B cell (primary cell): ENCODE data around the gene SLIT3. TPM values are rescaled to one million over a fixed set of nuclear protein-coding genes. Genes with fewer than 3 reads are reported as not detected.

Experiments
- ATAC-seq: fragments of 200-7000 bp; cut with Tn5 transposase; one replicate; pipeline ENCODE4 v1.10.0; 2021; ENCODE audit warnings: low read depth, mild to moderate bottlenecking, moderate number of reproducible peaks, moderate library complexity
- CTCF ChIA-PET: fragments of 350-600 bp; sonication (Branson Sonifier 250); formaldehyde crosslinking; loops from one replicate; lab custom pipeline; 2021; ENCODE audit warnings: antibody characterized with exemption, inconsistent platforms; lab: Charles Lee
- POLR2A ChIA-PET: fragments of 350-600 bp; sonication (Branson Sonifier 250); formaldehyde crosslinking; loops from one replicate; lab custom pipeline; 2021; ENCODE audit warnings: antibody characterized with exemption; lab: Charles Lee
- DNase-seq: peaks from one replicate; pipeline ENCODE4 v3.0.0; 2013
- H2AFZ ChIP-seq: 2 replicates; pipeline ENCODE4 v1.6.1; 2012; ENCODE audit warnings: mild to moderate bottlenecking, low read depth, low read length; ENCODE audit not compliant: insufficient read depth, poor library complexity, severe bottlenecking
- H3K27ac ChIP-seq, 2 donors: 1 replicate in 1 of 2; 2 replicates in 1 of 2; pipeline ENCODE4 v1.5.1; 2012 to 2013; ENCODE audit warnings: low read length in 2 of 2, mild to moderate bottlenecking in 2 of 2, moderate library complexity in 1 of 2
- H3K27me3 ChIP-seq, 4 experiments: fragments of 200-600 bp in 1 of 4; sonication (generic) in 1 of 4; replicated peaks in 1 of 4; 1 replicate in 2 of 4; 2 replicates in 2 of 4; pipeline versions ENCODE4 v1.6.1 to v1.7.0; 2013 to 2016; ENCODE audit warnings: low read length in 3 of 4, mild to moderate bottlenecking in 2 of 4, mixed read lengths in 1 of 4, moderate library complexity in 1 of 4; ENCODE audit not compliant: insufficient read depth in 4 of 4, control insufficient read depth in 3 of 4; ENCODE audit errors: control extremely low read depth in 1 of 4
- H3K36me3 ChIP-seq, 2 experiments: replicated peaks in 1 of 2; 1 replicate in 1 of 2; 2 replicates in 1 of 2; pipeline versions ENCODE4 v1.6.1 to v1.7.1; 2013; ENCODE audit warnings: low read length in 1 of 2; ENCODE audit not compliant: insufficient read depth in 2 of 2, control insufficient read depth in 1 of 2; ENCODE audit errors: control extremely low read depth in 1 of 2, extremely low read depth in 1 of 2
- H3K4me1 ChIP-seq, 2 donors: fragments of 200-600 bp in 1 of 2; sonication (generic) in 1 of 2; 1 replicate in 1 of 2; 2 replicates in 1 of 2; pipeline versions ENCODE4 v1.5.1 to v1.6.1; 2013 to 2017; ENCODE audit warnings: low read length in 2 of 2; ENCODE audit not compliant: control insufficient read depth in 2 of 2, insufficient read depth in 2 of 2
- H3K4me2 ChIP-seq: replicated peaks from 2 replicates; pipeline ENCODE3; 2012; ENCODE audit warnings: mild to moderate bottlenecking, low read depth, low read length; ENCODE audit not compliant: poor library complexity, severe bottlenecking
- H3K4me3 ChIP-seq, 5 experiments: fragments of 200-600 bp in 1 of 5; sonication (generic) in 1 of 5; 1 replicate in 3 of 5; 2 replicates in 2 of 5; pipeline versions ENCODE4 v1.5.1 to v1.7.0; 2011 to 2016; ENCODE audit warnings: low read length in 4 of 5, mild to moderate bottlenecking in 4 of 5, low read depth in 2 of 5, control low read depth in 1 of 5, moderate library complexity in 1 of 5; ENCODE audit not compliant: insufficient read depth in 1 of 5; ENCODE audit errors: control extremely low read depth in 1 of 5, extremely low read depth in 1 of 5
- H3K79me2 ChIP-seq: fragments of 200-600 bp; sonication (generic); one replicate; pipeline ENCODE4 v1.6.0; 2016; ENCODE audit warnings: low read length; ENCODE audit not compliant: control insufficient read depth, insufficient read depth
- H3K9ac ChIP-seq: fragments of 200-600 bp; sonication (generic); 2 replicates; pipeline ENCODE4 v1.6.1; 2017; ENCODE audit warnings: mild to moderate bottlenecking, low read length, moderate library complexity
- H3K9me3 ChIP-seq, 3 donors: one replicate each; pipeline versions ENCODE4 v1.6.1 to v1.7.1; 2013; ENCODE audit warnings: low read length in 2 of 3; ENCODE audit not compliant: control insufficient read depth in 2 of 3, insufficient read depth in 1 of 3; ENCODE audit errors: control extremely low read depth in 1 of 3
- H4K20me1 ChIP-seq: 2 replicates; pipeline ENCODE4 v1.6.0; 2012; ENCODE audit warnings: mild to moderate bottlenecking, low read length; ENCODE audit not compliant: insufficient read depth, control insufficient read depth, poor library complexity, severe bottlenecking
- H3K27ac Mint-ChIP-seq: one replicate; pipeline ENCODE4 v1.8.0; 2021; ENCODE audit warnings: mixed read lengths
- H3K27me3 Mint-ChIP-seq: one replicate; pipeline ENCODE4 v1.8.0; 2021; ENCODE audit warnings: mixed read lengths
- H3K4me1 Mint-ChIP-seq: one replicate; pipeline ENCODE4 v1.8.0; 2021; ENCODE audit warnings: mixed read lengths
- H3K4me3 Mint-ChIP-seq: one replicate; pipeline ENCODE4 v1.8.0; 2021; ENCODE audit warnings: mixed read lengths
- H3K9me3 Mint-ChIP-seq: one replicate; pipeline ENCODE4 v1.8.0; 2022; ENCODE audit warnings: mixed read lengths; ENCODE audit not compliant: insufficient read depth
- EZH2 ChIP-seq: IDR thresholded peaks from 2 replicates; pipeline ENCODE4 v1.6.1; 2012; ENCODE audit warnings: borderline replicate concordance, low read depth, mild to moderate bottlenecking, moderate library complexity, low read length; ENCODE audit not compliant: insufficient read depth, poor library complexity, severe bottlenecking
- WGBS: methylation state at CpG from one replicate; pipeline ENCODE4 v1.1.5; 2013; ENCODE audit warnings: missing lambda C conversion rate; ENCODE audit not compliant: insufficient coverage; 5-methylcytosine and 5-hydroxymethylcytosine counted together
- intact Hi-C: fragments of 100-400 bp; cut with micrococcal nuclease; formaldehyde crosslinking; loops from one replicate; pipeline ENCODE4 v1.10.0; 2022
- polyA plus RNA-seq: library from polyadenylated mRNA; depleted of rRNA; stranded (reverse); fragments of >200 nt; gene quantifications from 2 replicates; pipeline ENCODE4 v1.2.3, GENCODE V29; 2012
- total RNA-seq, 2 donors: library from RNA; stranded (reverse); fragments of 120-200 nt in 1 of 2; gene quantifications; 1 replicate in 1 of 2; 2 replicates in 1 of 2; pipeline versions ENCODE4 v1.2.3 to v1.2.4, GENCODE V29; 2013 to 2022
- TF ChIP-seq, protein P1 (sequence below): fragments of 200-600 bp; IDR thresholded peaks from one replicate; pipeline ENCODE4 v1.8.0; 2022; ENCODE audit warnings: antibody characterized with exemption, mild to moderate bottlenecking

The SLIT3 gene
- total and polyA plus RNA-seq, 2 donors (not counting 1 experiment from before 2014, with no cell fraction given): not detected

GRCh38 chr5:168723037-168723436 lies 577.9 kb downstream of the SLIT3 start:
- CTCF ChIA-PET: no interaction called here
- Histone ChIP-seq H4K20me1 (no peaks in the 10 kb centered on the region), H3K4me2 (no peak overlapping the region), H3K79me2 (no peaks in the 10 kb centered on the region), H3K27ac (no peak overlapping the region), H2AFZ (no peak overlapping the region), H3K36me3 (no peaks in the 10 kb centered on the region), H3K27me3 (peaks cover 0 to 6% (median 0%) of the 10 kb centered on the region in 4 experiments), H3K9ac (no peak overlapping the region), H3K4me3 (no peak overlapping the region), H3K9me3 (peaks cover 0 to 10% (median 6%) of the 10 kb centered on the region in 3 donors), H3K4me1 (no peaks in the 10 kb centered on the region)
- Mint-ChIP-seq H3K4me1 (no peaks in the 10 kb centered on the region), H3K27ac (no peak overlapping the region), H3K4me3 (no peak overlapping the region), H3K27me3 (peaks cover 31% of the 10 kb centered on the region), H3K9me3 (no peaks in the 10 kb centered on the region)
- 88% methylated on average over 3 of the region's 3 CpGs for whole genome bisulfite sequencing
- POLR2A ChIA-PET: no interaction called here
- DNase-seq: no peak
- intact Hi-C loops: no loop called here
- no peak for ATAC-seq
- no peak for TF ChIP-seq EZH2
- TF ChIP-seq, protein P1, sequence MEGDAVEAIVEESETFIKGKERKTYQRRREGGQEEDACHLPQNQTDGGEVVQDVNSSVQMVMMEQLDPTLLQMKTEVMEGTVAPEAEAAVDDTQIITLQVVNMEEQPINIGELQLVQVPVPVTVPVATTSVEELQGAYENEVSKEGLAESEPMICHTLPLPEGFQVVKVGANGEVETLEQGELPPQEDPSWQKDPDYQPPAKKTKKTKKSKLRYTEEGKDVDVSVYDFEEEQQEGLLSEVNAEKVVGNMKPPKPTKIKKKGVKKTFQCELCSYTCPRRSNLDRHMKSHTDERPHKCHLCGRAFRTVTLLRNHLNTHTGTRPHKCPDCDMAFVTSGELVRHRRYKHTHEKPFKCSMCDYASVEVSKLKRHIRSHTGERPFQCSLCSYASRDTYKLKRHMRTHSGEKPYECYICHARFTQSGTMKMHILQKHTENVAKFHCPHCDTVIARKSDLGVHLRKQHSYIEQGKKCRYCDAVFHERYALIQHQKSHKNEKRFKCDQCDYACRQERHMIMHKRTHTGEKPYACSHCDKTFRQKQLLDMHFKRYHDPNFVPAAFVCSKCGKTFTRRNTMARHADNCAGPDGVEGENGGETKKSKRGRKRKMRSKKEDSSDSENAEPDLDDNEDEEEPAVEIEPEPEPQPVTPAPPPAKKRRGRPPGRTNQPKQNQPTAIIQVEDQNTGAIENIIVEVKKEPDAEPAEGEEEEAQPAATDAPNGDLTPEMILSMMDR: no peak

- intact Hi-C loops: no loop called here
- POLR2A ChIA-PET: no interaction called here
- Histone ChIP-seq H3K9me3 (no peaks in the 10 kb centered on the region), H3K36me3 (no peaks in the 10 kb centered on the region), H3K9ac (no peak overlapping the region), H3K27me3 (peaks cover 0 to 6% (median 0%) of the 10 kb centered on the region in 4 experiments), H3K4me2 (no peak overlapping the region), H3K4me3 (no peak overlapping the region), H3K4me1 (no peaks in the 10 kb centered on the region), H3K79me2 (no peaks in the 10 kb centered on the region), H4K20me1 (no peaks in the 10 kb centered on the region), H2AFZ (no peak overlapping the region), H3K27ac (no peak overlapping the region)
- Mint-ChIP-seq H3K4me3 (no peak overlapping the region), H3K27me3 (peaks cover 31% of the 10 kb centered on the region), H3K27ac (no peak overlapping the region), H3K4me1 (no peaks in the 10 kb centered on the region), H3K9me3 (no peaks in the 10 kb centered on the region)
- no peak for ATAC-seq
- WGBS: 96% methylated on average over 7 of the region's 7 CpGs
- TF ChIP-seq EZH2: no peak
- TF ChIP-seq, protein P1: no peak
- CTCF ChIA-PET: no interaction called here
- no peak for DNase-seq
These were observed 579.0 kb downstream of the SLIT3 start for GRCh38 chr5:168721966-168722365.
